Naive thymus-derived CD4-positive, alpha-beta T cell (primary cell): ENCODE measurements around the gene EXOC6B. TPM values are rescaled to one million over a fixed set of nuclear protein-coding genes. Genes with fewer than 3 reads are reported as not detected.

ENCODE experiments used
- ATAC-seq: fragments of 150-1000 bp; cut with Tn5 transposase; 2 replicates; pipeline ENCODE4 v1.10.0; 2021; ENCODE audit warnings: mild to moderate bottlenecking, moderate library complexity
- CTCF ChIA-PET: fragments of 350-600 bp; sonication (Branson Sonifier 250); formaldehyde crosslinking; loops from one replicate; lab custom pipeline; 2021; ENCODE audit warnings: antibody characterized with exemption; lab: Charles Lee
- POLR2A ChIA-PET: fragments of 350-600 bp; sonication (Branson Sonifier 250); formaldehyde crosslinking; loops from one replicate; lab custom pipeline; 2021; ENCODE audit warnings: antibody characterized with exemption, inconsistent platforms; lab: Charles Lee
- DNase-seq, 9 donors: peaks; one replicate each; pipeline versions ENCODE4 v3.0.0 to v3.0.0-alpha.2; 2020 to 2022; ENCODE audit warnings: mixed read lengths in 1 of 9
- H3K27ac ChIP-seq: one replicate; pipeline ENCODE4 v1.7.0; 2013; ENCODE audit warnings: mild to moderate bottlenecking, low read depth, low read length, moderate library complexity
- H3K27me3 ChIP-seq, 2 donors: one replicate each; pipeline ENCODE4 v1.7.0; 2013; ENCODE audit warnings: low read length in 2 of 2, mild to moderate bottlenecking in 2 of 2, moderate library complexity in 2 of 2; ENCODE audit not compliant: control insufficient read depth in 2 of 2, insufficient read depth in 2 of 2
- H3K36me3 ChIP-seq, 3 experiments: 1 replicate in 2 of 3; 2 replicates in 1 of 3; pipeline ENCODE4 v1.7.0; 2013; ENCODE audit warnings: low read length in 3 of 3, mild to moderate bottlenecking in 3 of 3, moderate library complexity in 1 of 3; ENCODE audit not compliant: insufficient read depth in 3 of 3, control insufficient read depth in 2 of 3
- H3K4me1 ChIP-seq, 2 donors: one replicate each; pipeline ENCODE4 v1.7.0; 2013; ENCODE audit warnings: low read length in 2 of 2, mild to moderate bottlenecking in 2 of 2, moderate library complexity in 1 of 2; ENCODE audit not compliant: control insufficient read depth in 2 of 2, insufficient read depth in 2 of 2
- H3K4me3 ChIP-seq: 2 replicates; pipeline ENCODE4 v1.7.0; 2013; ENCODE audit warnings: mild to moderate bottlenecking, low read length
- H3K9me3 ChIP-seq, 3 experiments: 1 replicate in 2 of 3; 2 replicates in 1 of 3; pipeline ENCODE4 v1.7.0; 2013; ENCODE audit warnings: low read length in 3 of 3; ENCODE audit not compliant: control insufficient read depth in 2 of 3
- H3K27ac Mint-ChIP-seq, 9 donors: one replicate each; pipeline ENCODE4 v1.8.0; 2020 to 2022; ENCODE audit warnings: mixed read lengths in 9 of 9, mild to moderate bottlenecking in 8 of 9, moderate library complexity in 5 of 9, inconsistent platforms in 2 of 9
- H3K27me3 Mint-ChIP-seq, 5 donors: one replicate each; pipeline ENCODE4 v1.8.0; 2021 to 2022; ENCODE audit warnings: mixed read lengths in 5 of 5, mild to moderate bottlenecking in 1 of 5
- H3K36me3 Mint-ChIP-seq, 5 donors: one replicate each; pipeline ENCODE4 v1.8.0; 2020 to 2022; ENCODE audit warnings: mixed read lengths in 5 of 5, mild to moderate bottlenecking in 3 of 5, inconsistent platforms in 1 of 5
- H3K4me1 Mint-ChIP-seq, 7 donors: one replicate each; pipeline ENCODE4 v1.8.0; 2020 to 2022; ENCODE audit warnings: mixed read lengths in 7 of 7, mild to moderate bottlenecking in 3 of 7, inconsistent platforms in 1 of 7
- H3K4me3 Mint-ChIP-seq, 10 donors: one replicate each; pipeline ENCODE4 v1.8.0; 2020 to 2022; ENCODE audit warnings: mild to moderate bottlenecking in 10 of 10, mixed read lengths in 10 of 10, moderate library complexity in 6 of 10, inconsistent platforms in 2 of 10
- H3K9me3 Mint-ChIP-seq, 11 donors: one replicate each; pipeline ENCODE4 v1.8.0; 2020 to 2022; ENCODE audit warnings: mixed read lengths in 11 of 11, mild to moderate bottlenecking in 4 of 11, inconsistent platforms in 1 of 11, moderate library complexity in 1 of 11
- intact Hi-C, 2 donors: fragments of 100-400 bp; cut with micrococcal nuclease; formaldehyde crosslinking; loops; one replicate each; pipeline ENCODE4 v1.15.1; 2023
- polyA plus RNA-seq, 2 donors: library from polyadenylated mRNA; unstranded; fragments of 300-500 nt; fragmentation: Illumina TruSeq; gene quantifications; one replicate each; pipeline ENCODE4 v1.2.3, GENCODE V29; 2021
- total RNA-seq, 6 experiments: library from RNA in 5 of 6; stranded (reverse) in 5 of 6; gene quantifications; 1 replicate in 5 of 6; 2 replicates in 1 of 6; pipeline ENCODE4 v1.2.3 and lab custom pipeline; 2021 to 2026

The EXOC6B gene
- total and polyA plus RNA-seq, 7 experiments from 2014 or later, result 3.5 to 21.9 (median 15.1) TPM

DNA sequence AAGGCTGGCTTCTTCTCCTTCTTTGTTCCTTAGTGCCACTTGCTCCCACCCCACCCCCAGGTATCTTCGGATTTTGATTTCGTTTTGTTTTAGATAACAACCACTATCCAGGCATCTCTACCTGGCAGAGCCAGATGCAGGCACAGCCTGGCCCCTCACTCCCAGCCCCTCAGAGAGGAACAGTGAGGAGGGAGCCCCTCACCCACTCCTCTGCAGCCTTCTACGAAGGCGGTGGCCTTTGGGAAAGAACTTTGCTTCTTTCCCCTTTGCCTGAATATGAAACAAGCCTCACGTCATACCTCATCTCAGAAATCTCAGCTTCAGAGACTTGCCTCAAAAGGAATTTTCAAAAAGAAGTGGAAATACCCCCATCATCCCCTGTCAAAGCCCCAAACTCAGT is 671.9 kb downstream of the EXOC6B start:
- CTCF ChIA-PET, result no interaction called here
- intact Hi-C loops, result loop anchor here in 1 of 2 donors (5.0 to 10.0 kb wide), 2 partner anchors 423 to 591 kb away; no protein-coding TSS in a partner anchor
- no peak overlapping the region for H3K27ac ChIP-seq
- DNase-seq, result no peak
- Mint-ChIP-seq H3K27me3 (peaks cover 38 to 65% (median 54%) of the 10 kb centered on the region in 5 donors), H3K4me1 (peaks cover 6 to 16% (median 15%) of the 10 kb centered on the region in 7 donors), H3K27ac (no peak overlapping the region), H3K9me3 (peaks cover 0 to 2% (median 0%) of the 10 kb centered on the region in 11 donors), H3K4me3 (no peak overlapping the region), H3K36me3 (peaks cover 0 to 2% (median 0%) of the 10 kb centered on the region in 5 donors)
- H3K9me3 ChIP-seq, result no peaks in the 10 kb centered on the region
- H3K4me1 ChIP-seq, result peaks cover 0 to 5% of the 10 kb centered on the region in 2 donors
- POLR2A ChIA-PET, result no interaction called here
- H3K4me3 ChIP-seq, result no peak overlapping the region
- H3K36me3 ChIP-seq, result no peaks in the 10 kb centered on the region
- no peak for ATAC-seq
- H3K27me3 ChIP-seq, result peaks cover 0 to 12% of the 10 kb centered on the region in 2 donors

DNA sequence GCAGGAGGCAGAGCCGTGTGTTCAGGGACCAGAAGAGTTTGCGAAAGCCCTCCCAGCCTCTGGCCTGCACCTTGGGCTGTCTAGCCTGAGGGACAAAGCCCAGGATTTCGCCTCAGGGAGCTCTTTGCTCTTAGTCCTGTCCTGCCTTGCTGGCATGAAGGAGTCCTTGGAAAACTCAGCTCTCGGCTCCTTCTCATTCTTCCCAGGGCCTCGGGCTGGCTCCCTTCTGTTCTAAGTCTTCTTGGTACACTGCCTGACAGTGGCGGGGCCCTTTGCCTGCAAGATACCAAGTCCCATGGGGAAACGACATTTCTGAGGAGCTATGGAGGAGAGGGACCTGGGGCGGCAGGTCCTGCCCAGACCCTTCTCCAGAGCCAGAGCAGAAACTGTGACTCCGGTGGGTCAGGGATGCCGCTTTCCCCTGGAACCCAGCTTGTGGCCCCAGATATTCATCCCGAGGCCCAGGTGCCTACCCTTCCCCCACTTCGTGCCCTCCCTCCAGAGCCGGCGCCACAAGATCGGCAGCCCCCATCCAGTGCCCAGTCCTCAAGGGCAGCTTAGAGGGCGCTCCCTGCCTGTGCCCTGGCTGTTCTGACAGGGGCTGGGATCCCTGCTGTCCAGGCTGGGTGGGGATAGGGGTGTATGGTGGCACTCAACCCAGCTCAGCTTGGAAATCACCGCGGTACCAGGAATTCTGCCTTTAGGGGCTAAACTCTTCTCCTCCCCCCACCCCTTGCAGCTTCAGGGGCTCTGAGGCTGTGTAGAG is 672.6 kb downstream of the EXOC6B start:
- Mint-ChIP-seq H3K27me3 (peaks cover 41 to 69% (median 59%) of the 10 kb centered on the region in 5 donors), H3K36me3 (peaks cover 0 to 2% (median 0%) of the 10 kb centered on the region in 5 donors), H3K4me3 (no peak overlapping the region), H3K9me3 (peaks cover 0 to 3% (median 0%) of the 10 kb centered on the region in 11 donors), H3K4me1 (peaks cover 10 to 21% (median 18%) of the 10 kb centered on the region in 7 donors), H3K27ac (no peak overlapping the region)
- no peak for DNase-seq
- ATAC-seq, result no peak
- H3K4me1 ChIP-seq, result peaks cover 0 to 5% of the 10 kb centered on the region in 2 donors
- ChIA-PET POLR2A (no interaction called here), CTCF (no interaction called here)
- peaks cover 0 to 12% of the 10 kb centered on the region in 2 donors for H3K27me3 ChIP-seq
- no peak overlapping the region for H3K4me3 ChIP-seq
- H3K9me3 ChIP-seq, result no peaks in the 10 kb centered on the region
- intact Hi-C loops, result loop anchor here in 1 of 2 donors (5.0 to 10.0 kb wide), 2 partner anchors 424 to 592 kb away; no protein-coding TSS in a partner anchor
- H3K27ac ChIP-seq, result no peak overlapping the region
- no peaks in the 10 kb centered on the region for H3K36me3 ChIP-seq

DNA sequence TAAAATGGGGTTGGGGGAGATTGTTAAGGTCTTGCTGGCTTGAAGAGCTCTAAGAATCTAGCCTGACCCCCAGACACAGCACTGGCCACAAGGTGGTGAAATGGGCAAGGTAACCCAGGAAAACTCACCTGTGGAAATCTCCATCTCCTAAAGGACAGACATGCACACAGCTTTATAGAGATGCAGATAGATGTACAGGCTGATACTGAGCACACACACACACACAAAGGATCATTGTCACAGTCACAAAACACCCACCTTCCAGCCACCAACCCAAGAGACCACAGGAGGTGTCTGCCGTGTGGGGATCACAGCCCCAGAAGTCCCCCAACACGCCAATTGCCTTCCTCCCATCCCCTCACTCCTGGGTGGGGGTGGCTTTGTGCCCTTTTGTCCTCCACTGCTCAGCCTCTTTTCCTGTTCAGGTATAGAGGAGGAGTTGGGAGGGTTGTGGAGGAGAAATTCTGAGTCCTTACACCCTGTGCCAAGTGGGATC is 674.9 kb downstream of the EXOC6B start:
- H3K4me1 ChIP-seq, result peaks cover 1 to 9% of the 10 kb centered on the region in 2 donors
- H3K36me3 ChIP-seq, result no peaks in the 10 kb centered on the region
- H3K27me3 Mint-ChIP-seq, result peaks cover 53 to 73% (median 66%) of the 10 kb centered on the region in 5 donors
- POLR2A ChIA-PET, result no interaction called here
- peaks cover 0 to 3% (median 0%) of the 10 kb centered on the region in 3 experiments for H3K9me3 ChIP-seq
- no peak overlapping the region for H3K4me3 ChIP-seq
- H3K4me1 Mint-ChIP-seq, result peaks cover 24 to 37% (median 31%) of the 10 kb centered on the region in 7 donors
- H3K4me3 Mint-ChIP-seq, result peak overlapping the region in 2 of 10 donors; percentile 78 to 83
- H3K9me3 Mint-ChIP-seq, result peaks cover 0 to 6% (median 2%) of the 10 kb centered on the region in 11 donors
- H3K27ac Mint-ChIP-seq, result no peak overlapping the region
- CTCF ChIA-PET, result interaction anchor here (1.0 kb wide), 1 partner anchor 604 kb away, joined by 5 read pairs; no protein-coding TSS in a partner anchor
- no peak for ATAC-seq
- intact Hi-C loops, result loop anchor here (1.0 to 10.0 kb wide), 5 partner anchors 426 to 621 kb away; no protein-coding TSS in a partner anchor
- DNase-seq, result peak in 1 of 9 donors; percentile 4
- peaks cover 5 to 22% of the 10 kb centered on the region in 2 donors for H3K27me3 ChIP-seq
- H3K36me3 Mint-ChIP-seq, result peaks cover 0 to 7% (median 0%) of the 10 kb centered on the region in 5 donors
- no peak overlapping the region for H3K27ac ChIP-seq

DNA sequence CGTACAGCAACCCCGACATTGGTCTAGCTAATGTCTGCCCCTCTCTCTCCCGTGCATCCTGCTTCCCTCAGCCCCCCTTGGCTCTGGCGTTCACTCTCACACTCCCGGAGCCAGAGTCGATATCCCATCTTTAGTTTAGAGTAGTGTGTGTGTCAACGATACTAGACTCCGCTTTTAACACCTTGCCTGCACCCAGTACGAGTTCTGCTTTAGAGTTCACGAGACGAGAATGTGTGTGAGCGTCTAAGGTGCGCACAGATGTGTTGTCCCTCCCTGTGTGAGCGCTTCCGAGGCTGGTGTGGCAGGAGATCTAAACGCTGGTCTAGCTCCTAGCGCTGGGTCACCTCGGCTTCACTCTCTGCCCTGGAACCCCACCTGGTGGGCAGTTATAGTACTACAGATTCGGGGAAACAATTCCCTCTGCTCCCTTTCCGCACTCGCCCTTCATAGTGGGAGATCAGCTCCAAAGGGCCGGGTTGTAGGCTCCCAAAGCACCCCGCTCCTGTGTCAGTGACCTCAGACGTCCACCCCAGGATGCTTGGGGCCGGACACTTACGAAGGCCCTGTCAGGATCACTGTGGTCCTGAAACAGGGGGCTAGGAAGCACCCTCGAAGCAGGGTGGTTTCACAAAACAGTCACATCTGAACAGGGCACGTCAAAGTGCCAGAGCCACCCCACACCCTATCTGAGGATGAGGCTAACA is 675.5 kb downstream of the EXOC6B start:
- H3K4me1 ChIP-seq, result peaks cover 4 to 12% of the 10 kb centered on the region in 2 donors
- H3K27me3 ChIP-seq, result peaks cover 6 to 22% of the 10 kb centered on the region in 2 donors
- H3K4me3 ChIP-seq, result peak overlapping the region; percentile 64
- Mint-ChIP-seq H3K27ac (peak overlapping the region in 2 of 9 donors; percentile 7 to 54), H3K27me3 (peaks cover 59 to 73% (median 67%) of the 10 kb centered on the region in 5 donors), H3K9me3 (peaks cover 0 to 6% (median 2%) of the 10 kb centered on the region in 11 donors), H3K4me1 (peaks cover 29 to 43% (median 36%) of the 10 kb centered on the region in 7 donors), H3K4me3 (peak overlapping the region; percentile 64 to 89 (median 78)), H3K36me3 (peaks cover 0 to 7% (median 0%) of the 10 kb centered on the region in 5 donors)
- no peak overlapping the region for H3K27ac ChIP-seq
- ATAC-seq, result peak; percentile 74
- intact Hi-C loops, result loop anchor here (1.0 to 10.0 kb wide), 5 partner anchors 427 to 620 kb away; no protein-coding TSS in a partner anchor
- ChIA-PET POLR2A (no interaction called here), CTCF (interaction anchor here (1.0 kb wide), 1 partner anchor 603 kb away, joined by 5 read pairs; no protein-coding TSS in a partner anchor)
- peaks cover 0 to 3% (median 0%) of the 10 kb centered on the region in 3 experiments for H3K9me3 ChIP-seq
- no peaks in the 10 kb centered on the region for H3K36me3 ChIP-seq
- peak in 7 of 9 donors; percentile 26 to 64 (median 53) for DNase-seq

DNA sequence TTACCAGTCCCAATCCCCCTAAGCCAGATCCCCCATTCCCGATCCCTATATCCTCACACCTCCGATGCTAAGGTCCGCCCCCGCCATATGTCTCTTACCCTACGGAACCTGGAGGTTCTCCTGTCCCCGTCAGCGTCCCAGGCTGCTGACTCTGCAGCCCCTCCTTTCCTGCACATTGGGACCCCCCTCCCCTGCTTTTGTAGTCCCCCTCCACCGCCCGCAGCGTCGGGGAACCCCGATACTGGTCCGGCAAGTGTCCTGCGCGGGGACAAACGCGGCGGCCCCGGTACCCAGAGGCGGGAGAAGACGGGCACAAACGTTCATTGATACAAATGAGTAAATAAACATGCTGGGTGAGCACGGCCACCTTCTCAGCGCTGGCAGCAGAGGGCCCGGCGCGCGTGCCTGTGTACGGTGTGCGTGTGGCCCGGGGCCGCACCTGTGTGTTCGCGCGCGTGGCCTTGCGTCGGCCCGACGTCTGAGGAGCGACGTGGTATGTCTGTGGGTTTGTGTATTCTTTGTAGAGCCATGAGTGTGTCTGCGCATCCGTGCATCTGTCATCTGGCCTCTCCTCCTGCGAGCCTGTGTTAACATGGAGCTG is 676.2 kb downstream of the EXOC6B start:
- Mint-ChIP-seq H3K4me1 (peaks cover 29 to 47% (median 39%) of the 10 kb centered on the region in 7 donors), H3K9me3 (peaks cover 0 to 6% (median 2%) of the 10 kb centered on the region in 11 donors), H3K27me3 (peaks cover 61 to 72% (median 64%) of the 10 kb centered on the region in 5 donors), H3K36me3 (peaks cover 0 to 7% (median 0%) of the 10 kb centered on the region in 5 donors), H3K4me3 (peak overlapping the region; percentile 64 to 89 (median 78)), H3K27ac (peak overlapping the region in 1 of 9 donors; percentile 54)
- intact Hi-C loops, result loop anchor here (1.0 to 10.0 kb wide), 7 partner anchors 428 to 1238 kb away; partner anchors contain the start of genes ALMS1 (in 1 of the 2) and EMX1 (in 1 of the 2)
- no peaks in the 10 kb centered on the region for H3K36me3 ChIP-seq
- peaks cover 0 to 3% (median 0%) of the 10 kb centered on the region in 3 experiments for H3K9me3 ChIP-seq
- POLR2A ChIA-PET, result no interaction called here
- peak overlapping the region; percentile 64 for H3K4me3 ChIP-seq
- ATAC-seq (peak; percentile 34), DNase-seq (peak in 3 of 9 donors; percentile 21 to 27 (median 22))
- peaks cover 6 to 22% of the 10 kb centered on the region in 2 donors for H3K27me3 ChIP-seq
- H3K27ac ChIP-seq, result no peak overlapping the region
- CTCF ChIA-PET, result interaction anchor here (1.0 kb wide), 1 partner anchor 603 kb away, joined by 5 read pairs; no protein-coding TSS in a partner anchor
- H3K4me1 ChIP-seq, result peaks cover 4 to 12% of the 10 kb centered on the region in 2 donors
